ENCODE results near the gene GDF2. TPM values are rescaled to one million over a fixed set of nuclear protein-coding genes. Genes with fewer than 3 reads are reported as not detected.
A peak's percentile ranks its signal among the peaks of the same experiment; 100 is the strongest.

Gene GDF2
- total RNA-seq, 2 donors from 2014 or later: not detected

DNA sequence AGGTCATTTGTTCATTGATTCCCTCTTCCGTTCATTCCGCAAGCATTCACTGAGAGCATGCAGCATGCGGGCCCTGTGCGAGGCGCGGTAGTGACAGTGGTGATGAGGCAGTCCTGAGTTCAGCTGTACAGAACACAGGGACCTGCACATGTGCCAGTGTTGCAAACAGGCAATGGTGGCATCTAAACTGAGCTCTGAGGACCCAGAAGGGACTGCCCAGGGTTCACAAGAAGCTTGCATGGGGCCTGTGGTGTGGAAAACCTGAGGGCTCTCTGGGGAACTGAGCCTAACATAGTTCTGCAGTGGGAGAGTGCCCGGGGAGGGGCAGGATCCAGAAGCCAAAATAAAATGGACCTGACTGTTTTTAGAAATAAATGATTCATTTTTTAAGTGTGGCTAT is 48.6 kb downstream of the GDF2 start:
- no peak overlapping the region for H3K9ac ChIP-seq (ENCODE audit: low read depth in 2 of 2, low read length in 2 of 2)
- DNase-seq: peak; percentile 11
- no peaks in the 10 kb centered on the region for H3K36me3 ChIP-seq
- intact Hi-C loops (cut with DNase I): no loop called here
- H3K9me3 ChIP-seq: no peaks in the 10 kb centered on the region
- no peak overlapping the region for H3K4me3 ChIP-seq
- no peaks in the 10 kb centered on the region for H3K27me3 ChIP-seq
- H3K27ac ChIP-seq: no peak overlapping the region
- no peaks in the 10 kb centered on the region for H3K4me1 ChIP-seq
- TF ChIP-seq, protein P1, sequence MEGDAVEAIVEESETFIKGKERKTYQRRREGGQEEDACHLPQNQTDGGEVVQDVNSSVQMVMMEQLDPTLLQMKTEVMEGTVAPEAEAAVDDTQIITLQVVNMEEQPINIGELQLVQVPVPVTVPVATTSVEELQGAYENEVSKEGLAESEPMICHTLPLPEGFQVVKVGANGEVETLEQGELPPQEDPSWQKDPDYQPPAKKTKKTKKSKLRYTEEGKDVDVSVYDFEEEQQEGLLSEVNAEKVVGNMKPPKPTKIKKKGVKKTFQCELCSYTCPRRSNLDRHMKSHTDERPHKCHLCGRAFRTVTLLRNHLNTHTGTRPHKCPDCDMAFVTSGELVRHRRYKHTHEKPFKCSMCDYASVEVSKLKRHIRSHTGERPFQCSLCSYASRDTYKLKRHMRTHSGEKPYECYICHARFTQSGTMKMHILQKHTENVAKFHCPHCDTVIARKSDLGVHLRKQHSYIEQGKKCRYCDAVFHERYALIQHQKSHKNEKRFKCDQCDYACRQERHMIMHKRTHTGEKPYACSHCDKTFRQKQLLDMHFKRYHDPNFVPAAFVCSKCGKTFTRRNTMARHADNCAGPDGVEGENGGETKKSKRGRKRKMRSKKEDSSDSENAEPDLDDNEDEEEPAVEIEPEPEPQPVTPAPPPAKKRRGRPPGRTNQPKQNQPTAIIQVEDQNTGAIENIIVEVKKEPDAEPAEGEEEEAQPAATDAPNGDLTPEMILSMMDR (IDR thresholded peaks at IDR 0.05): no peak

- Histone ChIP-seq H3K27ac (no peak overlapping the region), H3K9ac (ENCODE audit: low read depth in 2 of 2, low read length in 2 of 2) (no peak overlapping the region), H3K4me3 (no peak overlapping the region), H3K4me1 (no peaks in the 10 kb centered on the region), H3K9me3 (no peaks in the 10 kb centered on the region), H3K27me3 (no peaks in the 10 kb centered on the region), H3K36me3 (no peaks in the 10 kb centered on the region)
- DNase-seq: peak; percentile 11
- TF ChIP-seq, protein P1 (IDR thresholded peaks at IDR 0.05): no peak
- intact Hi-C loops (cut with DNase I): no loop called here
These were observed 49.6 kb downstream of the GDF2 start for GRCh38 chr10:47371629-47372485.

DNA sequence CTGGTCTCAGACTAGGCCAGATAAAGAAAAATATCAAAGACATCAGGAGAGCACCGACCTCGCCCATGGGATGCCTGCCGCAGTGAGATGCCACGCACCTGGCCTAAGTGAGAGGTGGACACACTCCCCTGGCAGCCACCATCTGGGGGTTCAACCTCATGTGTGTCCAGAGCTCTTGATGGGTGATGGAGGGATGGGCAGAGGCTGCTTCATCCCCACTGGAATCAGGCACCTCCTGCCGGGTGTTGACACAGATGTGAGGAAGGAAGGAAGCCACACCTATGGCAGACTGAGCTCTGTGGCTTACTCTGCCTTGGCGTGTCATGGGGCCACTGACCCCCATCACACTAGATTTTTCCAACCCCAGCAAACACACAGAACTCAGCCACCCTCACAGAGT is 50.5 kb downstream of the GDF2 start:
- Histone ChIP-seq H3K27me3 (no peaks in the 10 kb centered on the region), H3K27ac (no peak overlapping the region), H3K9me3 (no peaks in the 10 kb centered on the region), H3K4me3 (no peak overlapping the region), H3K4me1 (no peaks in the 10 kb centered on the region), H3K9ac (ENCODE audit: low read depth in 2 of 2, low read length in 2 of 2) (no peak overlapping the region), H3K36me3 (no peaks in the 10 kb centered on the region)
- TF ChIP-seq, protein P1 (IDR thresholded peaks at IDR 0.05): no peak
- intact Hi-C loops (cut with DNase I): no loop called here
- DNase-seq: peak; percentile 11

DNA sequence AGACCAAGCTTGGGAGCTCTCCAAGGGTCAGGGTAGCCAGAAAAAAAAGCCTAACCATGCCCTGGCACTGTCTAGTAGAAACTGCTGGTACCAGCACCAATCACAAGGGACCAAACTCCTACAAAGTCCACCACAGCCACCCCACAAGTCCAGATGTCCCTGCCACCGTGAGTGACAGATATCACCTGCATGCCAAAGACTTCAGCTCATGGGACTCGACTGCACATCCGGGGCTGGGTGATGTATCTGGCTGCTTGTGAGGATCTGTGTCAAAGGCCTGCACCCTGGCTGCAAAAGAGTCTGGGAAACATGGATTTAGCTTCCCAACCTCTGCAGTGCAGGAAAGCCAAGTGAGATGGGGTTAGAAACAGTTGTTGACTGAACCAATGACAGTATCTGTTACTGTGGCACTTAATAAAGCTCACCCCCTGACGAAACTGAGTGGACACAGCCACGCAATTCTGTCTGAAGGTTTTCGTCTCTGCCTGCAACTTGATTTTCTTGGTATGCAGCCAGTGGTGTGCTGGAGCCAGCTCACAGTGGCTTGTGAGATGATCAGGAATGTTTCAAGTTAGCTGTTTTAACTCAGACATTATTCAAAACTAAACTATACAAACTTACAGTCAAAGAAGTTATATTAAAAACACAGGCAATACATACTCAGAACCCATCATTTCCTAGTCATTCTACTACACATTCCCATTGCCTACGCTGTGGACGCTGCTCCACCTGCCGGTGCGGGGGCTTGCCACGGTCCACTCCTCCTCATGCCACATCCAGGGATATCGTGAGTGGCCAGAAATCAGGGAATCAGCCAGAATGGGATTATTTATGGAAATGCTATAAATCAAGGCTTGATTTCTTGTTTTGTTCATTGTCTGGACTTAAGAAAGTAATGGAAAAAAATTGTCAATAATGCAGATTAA is 52.6 kb downstream of the GDF2 start:
- peak; percentile 15 for DNase-seq

More for the DNA sequence above, 52.6 kb downstream of the GDF2 start:
- no peak overlapping the region for H3K9ac ChIP-seq (ENCODE audit: low read depth in 2 of 2, low read length in 2 of 2)
- intact Hi-C loops (cut with DNase I): no loop called here
- TF ChIP-seq, protein P1 (IDR thresholded peaks at IDR 0.05): no peak
- H3K27ac ChIP-seq: no peak overlapping the region
- no peaks in the 10 kb centered on the region for H3K27me3 ChIP-seq
- H3K9me3 ChIP-seq: no peaks in the 10 kb centered on the region
- H3K36me3 ChIP-seq: no peaks in the 10 kb centered on the region
- no peak overlapping the region for H3K4me3 ChIP-seq
- no peaks in the 10 kb centered on the region for H3K4me1 ChIP-seq
